HUDEP-2 (cell line): ENCODE data around the gene PUM1.
"Not testable (repeated sequence)": the region's sequence is repeated elsewhere in the genome, so short reads cannot be mapped to it uniquely, and the experiment has no call there.

Experiments used
- DNase-seq, 76 experiments: peaks; one replicate each; lab custom pipeline; 2025; ENCODE audit not compliant: unreplicated experiment in 76 of 76; lab: John Stamatoyannopoulos, UW

Gene PUM1

DNA sequence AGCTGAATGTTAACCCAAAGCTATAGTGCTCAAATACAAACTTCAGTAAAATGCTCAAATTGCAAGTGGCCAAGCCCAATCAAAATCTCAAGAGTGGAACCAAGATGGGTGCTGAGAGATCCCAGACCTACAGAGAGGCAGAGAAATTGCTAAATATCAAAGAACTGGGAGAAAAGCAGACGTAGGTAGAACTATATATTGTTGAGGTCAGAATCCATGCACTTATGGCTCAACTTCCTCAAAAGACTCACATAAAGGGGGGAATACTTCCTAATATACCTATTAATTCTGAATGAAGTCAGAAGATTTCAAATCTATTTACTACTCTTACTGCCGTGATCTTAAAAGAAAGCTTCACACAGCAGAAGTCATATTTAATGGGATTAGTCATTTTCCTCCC, 65.2 kb downstream of the PUM1 start:
- no peak for DNase-seq

DNA sequence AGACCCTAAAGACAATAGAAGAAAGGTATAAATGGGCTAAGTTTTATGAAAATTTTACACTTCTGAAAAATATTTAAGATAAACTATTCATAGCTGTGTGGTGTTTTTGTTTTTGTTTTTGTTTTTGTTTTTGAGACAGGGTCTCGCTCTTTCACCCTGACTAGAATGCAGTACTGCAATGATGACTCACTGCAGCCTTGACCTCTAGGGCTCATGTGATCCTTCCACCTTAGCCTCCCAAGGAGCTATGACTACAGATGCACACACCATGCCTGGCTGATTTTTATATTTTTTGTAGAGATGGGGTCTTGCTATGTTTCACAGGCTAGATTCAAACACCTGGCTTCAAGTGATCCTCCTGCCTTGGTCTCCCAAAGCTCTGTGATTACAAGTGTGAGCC, 66.6 kb downstream of the PUM1 start:
- no peak for DNase-seq

DNA sequence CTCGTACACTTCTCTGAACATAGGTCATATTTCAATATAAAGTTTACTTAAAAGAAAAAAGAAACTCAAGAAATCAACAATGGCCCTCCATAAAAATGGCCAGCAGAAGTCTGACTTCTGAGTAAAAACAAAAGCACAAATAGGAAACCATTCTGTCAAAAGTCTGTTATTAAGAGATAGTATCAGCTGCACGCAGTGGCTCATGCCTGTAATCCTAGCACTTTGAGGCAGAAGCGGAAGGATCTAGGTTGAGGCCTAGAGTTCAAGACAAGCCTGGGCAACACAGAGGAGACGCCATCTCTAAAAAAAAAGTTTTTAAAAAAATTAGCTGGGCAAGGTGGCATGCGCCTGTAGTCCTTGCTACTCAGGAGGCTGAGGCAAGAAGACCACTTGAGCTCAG, 67.3 kb downstream of the PUM1 start:
- DNase-seq, result no peak

DNA sequence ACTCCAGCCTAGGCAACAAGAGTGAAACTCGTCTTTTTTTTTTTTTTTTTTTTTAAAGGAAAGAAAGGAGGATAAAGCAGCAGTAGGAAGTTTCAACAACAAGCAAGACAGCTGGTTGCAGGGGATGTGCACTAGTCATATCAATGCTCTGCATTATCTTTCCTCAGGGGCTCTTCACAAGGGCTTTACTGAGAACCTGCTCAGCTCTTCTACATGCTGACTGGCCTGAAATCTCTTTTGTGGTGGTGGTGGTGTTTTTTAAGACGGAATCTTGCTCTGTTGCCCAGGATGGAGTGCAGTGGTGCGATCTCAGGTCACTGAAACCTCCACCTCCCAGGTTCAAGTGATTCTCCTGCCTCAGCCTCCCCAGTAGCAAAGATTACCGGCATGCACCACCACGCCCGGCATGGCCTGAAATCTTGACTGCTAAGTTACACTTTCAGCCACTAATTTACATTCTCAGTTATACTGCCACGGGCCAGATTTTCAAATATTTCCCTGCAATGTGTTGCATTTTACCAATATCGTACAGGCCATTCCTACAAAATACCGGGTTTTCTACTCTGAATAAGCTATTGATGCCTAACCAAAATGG, 68.0 kb downstream of the PUM1 start:
- no peak for DNase-seq

DNA sequence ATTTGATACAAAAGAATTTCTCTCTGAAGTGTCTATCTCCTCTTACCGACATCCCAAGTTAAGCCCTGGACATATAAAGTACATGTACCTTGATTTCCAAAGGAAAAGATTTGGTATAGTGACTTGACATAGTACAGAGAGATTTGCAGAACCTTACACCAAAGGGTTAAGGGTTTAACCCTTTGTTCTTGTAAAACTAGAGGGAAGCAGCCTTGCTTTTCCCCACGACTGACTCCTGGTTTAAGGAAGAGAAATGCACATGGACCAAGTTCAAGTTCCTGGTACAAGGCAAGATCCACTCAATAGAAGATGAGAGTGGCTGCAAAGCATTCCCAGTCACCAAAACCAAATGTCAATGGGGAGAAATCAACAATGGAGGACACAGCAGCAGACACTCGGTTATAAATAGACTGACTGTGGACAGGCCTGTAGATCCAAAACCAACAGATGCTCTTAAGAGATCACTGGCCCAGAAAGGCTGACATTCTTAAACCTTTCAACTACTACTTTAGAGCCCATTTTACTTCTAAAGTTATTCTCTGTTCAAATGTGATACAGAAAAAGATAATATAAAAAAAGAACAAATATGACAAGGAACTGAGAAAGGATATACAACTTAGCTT, 69.4 kb downstream of the PUM1 start:
- no peak for DNase-seq

DNA sequence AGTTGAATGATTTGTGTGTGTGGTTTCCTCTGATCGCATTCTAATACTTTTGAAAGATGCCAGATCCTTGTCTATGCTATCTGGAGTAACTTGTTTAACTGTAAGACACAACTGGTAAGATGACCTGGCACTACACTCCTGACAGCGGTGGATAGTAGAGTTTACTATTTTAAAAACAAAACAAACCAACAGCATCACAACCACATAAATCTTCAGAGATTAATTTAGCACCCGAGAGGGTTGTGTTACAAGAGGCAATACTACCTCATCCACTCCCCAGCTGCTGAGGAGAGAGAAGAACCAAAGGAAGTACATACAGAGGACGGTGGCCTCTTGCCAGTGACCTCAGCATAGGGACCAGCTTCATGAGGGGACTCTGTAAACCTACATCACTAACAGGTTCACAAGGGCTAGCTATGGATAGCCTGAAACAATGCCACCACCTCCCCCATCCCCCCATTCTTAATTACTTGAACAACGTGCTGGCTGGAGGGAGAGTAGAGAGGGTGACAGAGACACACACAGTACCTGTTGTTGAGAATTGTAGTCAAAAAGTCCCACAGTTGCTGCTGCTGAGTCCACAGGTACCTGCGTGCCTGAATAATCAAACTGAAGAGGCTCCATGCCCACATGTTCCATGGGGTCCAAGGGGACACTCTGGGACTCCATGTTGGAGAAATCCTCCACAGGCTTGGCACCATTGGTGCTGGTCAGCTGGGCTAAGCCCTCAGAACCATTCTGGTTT, 73.5 kb downstream of the PUM1 start:
- DNase-seq, result no peak

DNA sequence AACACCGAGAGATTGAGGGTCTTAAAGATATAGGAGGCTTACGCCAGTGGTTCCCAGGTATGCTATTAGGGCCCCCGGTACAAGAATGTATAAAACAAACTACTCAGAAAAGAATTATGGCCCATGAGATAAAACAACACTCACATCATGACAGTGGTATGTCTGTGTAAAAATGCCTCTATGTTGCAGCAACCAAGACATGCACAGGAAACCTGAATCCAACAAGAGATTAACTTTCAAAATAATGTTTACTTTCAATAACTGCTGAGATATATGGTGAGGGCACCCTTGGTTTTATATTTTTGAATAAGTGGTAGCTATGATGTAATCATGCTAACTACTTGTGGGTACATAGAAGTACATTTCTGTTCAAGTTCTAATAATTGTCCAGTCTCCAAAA, 74.9 kb downstream of the PUM1 start:
- no peak for DNase-seq

DNA sequence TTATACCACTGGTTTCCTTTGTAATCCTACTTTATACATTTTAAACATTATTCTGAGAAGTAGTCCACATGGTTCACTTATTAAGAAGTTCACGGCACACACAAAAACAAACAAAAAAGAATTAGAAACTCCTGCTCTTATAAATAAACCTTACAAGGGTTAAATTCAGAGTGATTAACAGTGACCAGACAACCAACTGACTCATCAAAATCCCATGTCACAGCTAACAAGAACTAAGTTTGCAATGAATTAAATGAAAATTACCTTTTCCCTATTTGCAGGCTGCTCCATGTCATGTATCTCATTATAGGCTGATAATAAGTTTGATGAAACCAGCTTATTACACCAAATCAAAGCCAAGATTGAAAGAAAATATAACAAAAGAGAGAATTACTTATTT, 77.5 kb downstream of the PUM1 start:
- DNase-seq, result no peak

DNA sequence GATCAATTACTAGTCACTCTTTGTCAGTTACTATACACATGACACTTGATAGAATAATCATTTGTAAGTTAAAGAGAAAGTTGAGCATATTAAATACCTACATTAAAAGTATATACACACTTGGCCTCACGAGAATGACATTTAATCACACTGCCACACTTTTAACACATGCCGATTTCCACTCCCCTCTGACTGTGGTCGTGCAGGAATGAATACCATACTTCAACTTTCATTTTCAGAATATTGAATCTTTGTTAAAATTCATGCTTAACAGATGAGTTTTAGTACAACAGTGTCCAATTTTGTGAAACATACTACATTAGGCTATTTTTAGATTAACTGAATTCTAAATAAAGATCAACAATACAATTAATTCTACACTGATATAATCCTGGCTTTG, 78.8 kb downstream of the PUM1 start:
- DNase-seq, result no peak

DNA sequence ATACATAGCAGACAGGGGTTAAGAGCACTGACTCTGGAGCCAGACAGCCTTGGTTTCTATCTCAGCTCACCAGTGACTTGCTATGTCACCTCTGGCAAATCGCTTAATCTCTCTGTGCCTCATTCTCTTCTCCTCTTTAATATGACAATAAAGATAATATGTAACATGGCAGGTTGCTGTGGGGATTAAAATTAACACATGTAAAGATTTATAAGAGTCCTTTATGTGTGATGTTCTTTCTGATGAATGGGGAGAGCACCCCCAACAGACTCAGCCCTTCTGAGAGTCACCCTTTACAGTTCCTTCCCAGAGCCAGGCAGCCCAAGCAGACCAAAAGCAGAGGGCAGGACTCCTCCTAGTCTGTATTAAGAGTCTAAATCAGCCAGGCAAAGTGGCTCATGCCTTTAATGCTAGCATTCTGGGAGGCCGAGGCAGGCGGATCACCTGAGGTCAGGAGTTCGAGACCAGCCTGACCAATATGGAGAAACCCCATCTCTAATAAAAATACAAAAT, 80.5 kb downstream of the PUM1 start:
- DNase-seq, result peak in 1 of 76 experiments; percentile 8

DNA sequence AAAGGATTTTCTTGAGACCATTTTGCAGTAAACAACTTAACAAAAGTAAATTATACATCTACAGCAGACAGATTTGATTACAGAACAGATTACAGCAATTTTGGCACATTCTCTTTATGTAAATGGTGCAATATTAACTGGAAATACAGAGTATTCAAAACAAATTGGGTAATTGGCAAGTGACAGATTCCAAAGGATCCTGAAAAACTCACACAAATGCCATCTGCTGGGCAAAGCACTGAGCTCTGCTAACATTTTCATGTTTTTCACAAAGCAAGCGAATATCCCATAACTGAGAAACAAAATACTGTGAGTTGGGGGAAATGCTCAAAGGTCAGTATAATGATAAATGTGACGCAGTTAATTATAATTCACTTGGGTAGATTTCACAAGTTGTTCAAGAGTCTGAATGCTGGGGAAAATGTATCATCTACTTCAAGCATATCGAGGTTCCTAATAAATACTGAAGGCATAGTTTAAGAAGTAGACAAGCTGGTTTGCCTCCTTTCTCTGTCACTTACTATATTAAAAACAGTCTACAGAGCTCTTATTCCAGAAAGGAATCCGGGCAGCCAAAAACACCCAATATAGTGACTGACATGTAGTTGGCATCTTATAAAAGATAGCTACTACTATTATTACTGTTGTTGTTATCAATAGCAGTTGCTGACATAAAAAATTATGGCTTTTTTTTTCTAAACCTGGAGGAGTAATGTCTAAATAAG, 81.2 kb downstream of the PUM1 start:
- DNase-seq, result no peak

DNA sequence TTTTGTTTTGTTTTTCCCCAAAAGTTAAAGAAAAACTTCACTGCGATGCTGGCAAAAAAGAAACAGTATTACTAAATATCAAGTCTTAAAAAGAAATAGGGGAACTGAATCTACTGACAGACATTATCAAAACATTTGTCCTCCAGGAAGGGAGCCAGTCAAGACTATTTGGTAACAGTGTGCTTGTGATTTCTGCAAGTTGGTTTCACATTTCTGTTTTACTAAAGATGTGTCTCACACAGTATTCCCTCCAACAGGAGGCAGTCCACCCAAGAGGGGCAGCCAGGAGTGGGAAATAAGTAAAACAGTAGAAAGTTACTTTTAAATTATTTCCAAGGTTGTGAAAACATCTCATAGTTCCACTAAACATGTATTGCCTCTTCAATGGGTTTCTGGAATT, 82.6 kb downstream of the PUM1 start:
- DNase-seq, result no peak

DNA sequence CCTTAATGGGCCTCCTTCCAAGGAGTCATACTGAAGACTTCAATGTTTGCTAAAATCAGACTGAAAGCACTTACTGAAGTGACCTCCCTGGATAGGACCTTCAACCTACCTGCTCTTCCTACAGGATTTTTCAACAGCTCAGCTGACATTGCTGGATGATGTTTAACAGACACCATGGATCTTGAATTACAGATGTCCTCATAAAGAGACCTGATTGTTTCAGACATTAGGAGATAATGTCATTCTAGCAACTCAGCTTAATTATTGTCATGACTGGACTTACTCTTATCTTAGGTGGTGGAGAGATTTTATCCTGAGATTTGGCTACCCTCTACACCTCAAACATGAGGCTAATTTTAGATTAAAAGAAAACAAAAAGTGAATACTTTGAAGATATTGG, 83.1 kb downstream of the PUM1 start:
- DNase-seq, result no peak

DNA sequence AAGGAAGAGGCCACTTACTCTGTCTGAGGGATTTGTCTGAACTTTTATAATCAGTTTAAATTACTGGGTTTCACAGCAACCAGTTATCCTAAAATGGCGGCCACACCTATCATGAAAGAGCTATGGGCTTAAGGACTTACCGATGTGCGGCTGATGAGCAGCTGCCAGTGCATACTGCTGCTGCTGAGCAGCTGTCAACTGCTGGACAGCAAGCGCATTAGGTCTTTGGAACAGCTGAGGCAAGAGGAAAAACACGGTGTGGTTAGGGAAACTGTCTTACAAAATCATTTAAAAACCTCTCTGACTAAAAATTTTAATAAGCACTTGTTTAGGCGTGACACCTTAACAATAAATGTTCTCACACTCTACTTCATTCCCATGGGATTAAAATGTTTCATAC, 84.3 kb downstream of the PUM1 start:
- DNase-seq, result no peak

DNA sequence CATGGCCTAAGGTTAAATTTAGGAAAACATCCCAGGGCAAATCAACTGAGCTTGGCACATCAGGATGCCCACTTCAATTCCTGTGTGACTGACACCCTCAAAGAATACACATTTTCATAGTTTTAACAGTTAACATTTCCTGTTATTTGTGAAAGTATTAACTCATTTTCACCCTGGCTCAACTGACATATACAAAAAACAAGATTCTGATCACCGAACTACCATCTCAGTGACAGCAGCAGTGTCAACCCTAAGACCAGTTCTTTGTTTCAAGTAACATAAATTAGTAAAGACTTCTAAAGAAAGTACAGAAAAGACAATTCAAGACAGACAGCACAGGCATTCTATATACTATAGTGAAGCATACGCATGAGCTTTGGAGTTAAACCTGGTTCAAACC, 88.0 kb downstream of the PUM1 start:
- DNase-seq, result no peak

DNA sequence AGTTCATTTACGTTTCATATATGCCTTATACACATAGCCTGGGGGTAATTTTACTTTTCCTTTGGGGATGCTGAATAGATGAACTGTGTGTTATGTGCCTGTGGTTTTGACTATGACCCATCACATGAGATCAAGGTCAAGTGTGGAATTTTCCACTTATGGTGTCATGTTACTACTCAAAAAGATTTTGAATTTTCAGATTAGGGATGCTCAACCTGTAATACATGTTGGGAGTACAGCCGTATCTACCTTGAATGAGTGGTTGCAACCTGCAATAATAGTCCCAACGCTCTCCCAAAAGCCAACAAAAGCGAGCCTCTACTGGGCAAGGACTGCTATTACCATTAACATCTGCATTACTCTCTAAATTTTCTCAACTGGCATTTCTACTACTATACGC, 88.4 kb downstream of the PUM1 start:
- no peak for DNase-seq

DNA sequence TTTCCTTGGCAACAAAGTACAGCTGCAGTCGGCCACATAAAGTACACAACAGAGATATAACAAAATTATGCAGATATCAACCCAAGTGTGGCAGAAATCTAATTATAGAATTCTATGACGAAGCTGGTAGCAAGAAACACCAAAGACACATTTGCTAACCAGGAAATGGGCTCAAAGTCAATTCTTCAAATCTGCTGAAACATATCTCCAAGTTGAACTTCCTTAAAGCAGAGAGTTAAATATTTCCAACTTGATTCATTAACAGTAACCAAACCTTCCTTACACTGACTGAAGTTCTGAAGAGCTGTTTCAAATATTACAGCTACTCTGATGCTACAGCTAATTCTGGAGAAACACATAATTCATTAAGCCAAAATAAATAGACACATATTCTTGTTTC, 89.4 kb downstream of the PUM1 start:
- DNase-seq, result no peak

DNA sequence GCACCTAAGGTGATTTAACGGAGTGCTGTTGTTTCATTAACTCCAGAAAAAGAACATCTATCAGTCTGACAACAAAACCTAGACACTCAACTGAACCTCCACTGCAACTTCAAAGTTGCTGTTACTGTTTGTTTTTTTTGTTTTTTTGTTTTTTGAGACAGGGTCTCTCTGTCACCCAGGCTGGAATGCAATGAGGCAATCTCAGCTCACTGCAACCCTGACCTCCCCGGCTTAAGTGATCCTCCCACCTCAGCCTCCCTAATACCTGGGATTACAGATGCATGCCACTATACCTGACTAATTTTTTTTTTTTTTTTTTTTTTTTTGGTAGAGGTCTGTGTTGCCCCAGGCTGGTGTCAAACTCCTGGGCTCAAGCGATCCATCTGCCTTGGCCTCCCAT, 90.3 kb downstream of the PUM1 start:
- DNase-seq, result no peak

DNA sequence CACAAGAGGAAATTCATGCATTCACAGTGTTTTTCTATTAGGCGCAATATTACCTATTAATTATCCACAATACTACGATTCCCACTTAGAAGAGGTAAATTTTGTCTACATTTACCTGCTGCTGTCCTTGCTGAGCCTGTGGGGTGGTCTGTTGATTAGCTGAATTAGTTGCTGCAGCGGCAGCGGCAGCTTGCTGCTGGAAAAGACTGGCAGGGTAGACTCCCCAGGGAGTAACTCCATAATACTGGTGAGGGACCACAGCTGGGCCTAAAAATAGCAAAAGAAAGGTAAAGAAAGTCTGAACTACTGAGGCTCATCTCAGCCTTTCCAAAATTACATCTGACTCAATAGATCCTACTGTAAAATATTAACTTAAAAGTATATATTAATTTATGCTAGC, 91.0 kb downstream of the PUM1 start:
- DNase-seq, result no peak

DNA sequence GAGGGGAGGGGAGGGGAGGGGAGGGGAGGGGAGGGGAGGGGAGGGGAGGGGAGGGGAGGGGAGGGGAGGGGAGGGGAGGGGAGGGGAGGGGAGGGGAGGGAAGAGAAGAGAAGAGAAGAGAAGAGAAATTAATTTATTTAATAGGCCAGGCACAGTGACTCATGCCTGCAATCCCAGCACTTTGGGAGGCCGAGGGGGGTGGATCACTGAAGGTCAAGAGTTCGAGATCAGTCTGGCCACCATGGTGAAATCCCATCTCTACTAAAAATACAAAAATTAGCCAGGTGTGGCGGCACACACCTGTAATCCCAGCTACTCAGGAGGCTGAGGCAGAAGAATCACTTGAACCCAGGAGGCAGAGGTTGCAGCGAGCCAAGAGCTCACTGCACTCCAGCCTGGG, 93.2 kb downstream of the PUM1 start:
- not testable (repeated sequence) for DNase-seq

DNA sequence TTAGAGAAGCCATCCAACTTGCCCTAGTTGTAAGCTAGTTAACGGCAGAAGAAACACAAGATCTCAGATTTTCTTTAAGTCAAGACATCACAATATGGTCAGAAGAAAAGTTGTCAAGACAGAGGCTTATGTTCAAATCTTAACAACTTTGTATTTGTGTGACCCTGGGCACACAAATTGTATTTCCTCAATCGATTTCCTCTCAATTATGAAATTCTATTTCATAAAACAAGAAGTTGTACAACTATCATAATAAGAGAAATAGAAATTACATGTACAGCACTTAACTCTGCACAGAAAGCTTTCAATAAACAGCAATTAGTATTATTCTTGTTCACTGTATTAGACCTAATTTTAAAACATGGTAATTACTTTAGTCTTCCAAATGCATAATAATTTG, 94.0 kb downstream of the PUM1 start:
- no peak for DNase-seq

DNA sequence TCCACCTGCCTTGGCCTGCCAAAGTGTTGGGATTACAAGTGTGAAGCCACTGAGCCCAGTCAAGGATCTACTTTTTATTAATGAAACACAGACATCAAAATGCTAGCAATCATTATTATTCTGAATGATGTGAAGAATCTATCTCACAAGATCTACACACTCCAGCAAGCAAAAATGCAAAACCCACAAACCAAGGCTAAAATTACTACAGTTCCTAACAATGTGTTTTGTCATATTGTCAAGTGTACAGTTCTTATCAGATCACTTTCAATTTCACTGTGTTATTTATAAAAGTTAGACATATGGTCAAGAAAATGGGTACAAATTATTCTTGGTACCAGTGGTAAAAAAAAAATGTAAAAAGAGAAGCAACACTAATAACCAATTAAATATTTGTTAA, 95.6 kb downstream of the PUM1 start:
- DNase-seq, result no peak
